Smooth muscle cell (in vitro differentiated cells): ENCODE measurements around the gene RAB4B. TPM values are rescaled to one million over a fixed set of nuclear protein-coding genes. Genes with fewer than 3 reads are reported as not detected.

Experiments
- DNase-seq: peaks from one replicate; lab custom pipeline; 2025; ENCODE audit not compliant: unreplicated experiment; lab: John Stamatoyannopoulos, UW
- H2AFZ ChIP-seq: fragments of 200-600 bp; sonication (generic); 2 replicates; pipeline ENCODE4 v1.6.0; 2016; ENCODE audit warnings: antibody characterized with exemption, low read depth, mild to moderate bottlenecking
- H3F3A ChIP-seq: fragments of 200-600 bp; sonication (generic); 2 replicates; pipeline ENCODE4 v1.6.0; 2017; ENCODE audit warnings: antibody characterized with exemption, low read depth
- H3K27ac ChIP-seq: fragments of 200-600 bp; sonication (generic); 2 replicates; pipeline ENCODE4 v1.5.1; 2016; ENCODE audit warnings: low read depth, mild to moderate bottlenecking
- H3K27me3 ChIP-seq: fragments of 200-600 bp; sonication (generic); 2 replicates; pipeline ENCODE4 v1.6.1; 2016; ENCODE audit warnings: low read depth, mild to moderate bottlenecking
- H3K36me3 ChIP-seq: fragments of 200-600 bp; sonication (generic); 2 replicates; pipeline ENCODE4 v1.5.1; 2016; ENCODE audit warnings: low read depth
- H3K4me1 ChIP-seq: fragments of 200-600 bp; sonication (generic); 2 replicates; pipeline ENCODE4 v1.5.1; 2016; ENCODE audit warnings: low read depth
- H3K4me2 ChIP-seq: fragments of 200-600 bp; sonication (generic); 2 replicates; pipeline ENCODE4 v1.6.0; 2016; ENCODE audit warnings: mild to moderate bottlenecking
- H3K4me3 ChIP-seq: fragments of 200-600 bp; sonication (generic); 2 replicates; pipeline ENCODE4 v1.5.1; 2016; ENCODE audit warnings: mild to moderate bottlenecking
- H3K79me2 ChIP-seq: fragments of 200-600 bp; sonication (generic); 2 replicates; pipeline ENCODE4 v1.6.0; 2016; ENCODE audit warnings: low read depth, mild to moderate bottlenecking
- H3K9ac ChIP-seq: fragments of 200-600 bp; sonication (generic); 2 replicates; pipeline ENCODE4 v1.6.0; 2016; ENCODE audit warnings: low read depth
- H3K9me3 ChIP-seq: fragments of 200-600 bp; sonication (generic); replicated peaks from 2 replicates; pipeline ENCODE4 v1.5.1; 2016; ENCODE audit warnings: low read depth
- H4K20me1 ChIP-seq: fragments of 200-600 bp; sonication (generic); 2 replicates; pipeline ENCODE4 v1.6.0; 2016; ENCODE audit warnings: low read depth
- CTCF ChIP-seq: fragments of 200-600 bp; sonication (generic); IDR thresholded peaks from 2 replicates; pipeline ENCODE4 v1.5.1; 2017; ENCODE audit warnings: borderline replicate concordance, mild to moderate bottlenecking, antibody characterized with exemption; ENCODE audit not compliant: insufficient read depth, poor library complexity, severe bottlenecking
- WGBS: methylation state at CpG from one replicate; pipeline ENCODE4 v1.1.7; 2016; ENCODE audit warnings: low lambda C conversion rate; 5-methylcytosine and 5-hydroxymethylcytosine counted together
- polyA plus RNA-seq: library from polyadenylated mRNA; unstranded; fragments of >200 nt; fragmentation: Nextera tagmentation; extraction: Ambion mirVana; gene quantifications from 2 replicates; pipeline ENCODE4 v1.2.1, GENCODE V29; 2016
- total RNA-seq: library from RNA; depleted of rRNA; stranded (reverse); fragments of >200 nt; gene quantifications from 2 replicates; pipeline ENCODE4 v1.2.3, GENCODE V29; 2014

RAB4B gene
- total and polyA plus RNA-seq, 2 experiments from 2014 or later = 10.6 to 39.5 TPM

DNA sequence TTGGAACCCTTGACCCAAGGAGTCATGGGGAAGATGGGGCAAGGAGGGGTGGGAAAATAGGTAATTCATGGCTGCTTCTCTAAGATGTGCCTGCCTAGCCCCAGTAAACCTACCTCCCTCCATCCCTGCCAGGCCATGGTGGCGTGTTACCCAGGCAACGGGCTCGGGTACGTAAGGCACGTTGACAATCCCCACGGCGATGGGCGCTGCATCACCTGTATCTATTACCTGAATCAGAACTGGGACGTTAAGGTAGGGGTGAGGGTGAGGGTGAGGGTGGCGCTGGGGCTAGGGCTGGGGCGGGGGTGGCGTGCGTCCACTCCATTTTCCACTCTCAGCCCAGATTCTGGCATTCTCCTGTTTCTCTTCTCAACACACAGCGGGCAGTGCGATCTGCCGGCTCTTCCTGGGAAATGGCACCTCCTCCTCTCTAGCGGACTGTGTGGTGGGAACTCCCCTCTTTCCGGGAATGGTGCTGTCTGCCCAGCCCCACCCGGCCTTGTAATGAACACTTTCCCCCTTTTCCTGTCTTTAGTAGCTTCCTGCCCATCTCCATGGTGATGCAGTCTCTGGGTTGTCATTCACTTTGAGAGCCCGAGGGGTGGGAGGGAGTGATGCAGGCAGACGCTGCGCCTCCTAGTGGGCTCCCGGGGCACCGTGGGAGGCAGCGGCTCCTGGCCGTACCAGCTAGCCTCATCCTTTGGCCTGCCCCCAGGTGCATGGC, 28.5 kb downstream of the RAB4B start:
- peaks cover 43% of the 10 kb centered on the region for H3K79me2 ChIP-seq
- peak; percentile 63 for DNase-seq
- WGBS = 29% methylated on average over 24 of the region's 26 CpGs
- no peak overlapping the region for H3K9ac ChIP-seq
- H2AFZ ChIP-seq = no peak overlapping the region
- H3K4me2 ChIP-seq = peak overlapping the region; percentile 50
- TF ChIP-seq CTCF = peak; percentile 88
- peak overlapping the region; percentile 31 for H3K27ac ChIP-seq
- peaks cover 16% of the 10 kb centered on the region for H3K4me1 ChIP-seq
- peaks cover 29% of the 10 kb centered on the region for H3F3A ChIP-seq
- H3K27me3 ChIP-seq = no peaks in the 10 kb centered on the region
- H4K20me1 ChIP-seq = peaks cover 82% of the 10 kb centered on the region
- H3K4me3 ChIP-seq = no peak overlapping the region
- H3K9me3 ChIP-seq = no peaks in the 10 kb centered on the region
- H3K36me3 ChIP-seq = no peaks in the 10 kb centered on the region

DNA sequence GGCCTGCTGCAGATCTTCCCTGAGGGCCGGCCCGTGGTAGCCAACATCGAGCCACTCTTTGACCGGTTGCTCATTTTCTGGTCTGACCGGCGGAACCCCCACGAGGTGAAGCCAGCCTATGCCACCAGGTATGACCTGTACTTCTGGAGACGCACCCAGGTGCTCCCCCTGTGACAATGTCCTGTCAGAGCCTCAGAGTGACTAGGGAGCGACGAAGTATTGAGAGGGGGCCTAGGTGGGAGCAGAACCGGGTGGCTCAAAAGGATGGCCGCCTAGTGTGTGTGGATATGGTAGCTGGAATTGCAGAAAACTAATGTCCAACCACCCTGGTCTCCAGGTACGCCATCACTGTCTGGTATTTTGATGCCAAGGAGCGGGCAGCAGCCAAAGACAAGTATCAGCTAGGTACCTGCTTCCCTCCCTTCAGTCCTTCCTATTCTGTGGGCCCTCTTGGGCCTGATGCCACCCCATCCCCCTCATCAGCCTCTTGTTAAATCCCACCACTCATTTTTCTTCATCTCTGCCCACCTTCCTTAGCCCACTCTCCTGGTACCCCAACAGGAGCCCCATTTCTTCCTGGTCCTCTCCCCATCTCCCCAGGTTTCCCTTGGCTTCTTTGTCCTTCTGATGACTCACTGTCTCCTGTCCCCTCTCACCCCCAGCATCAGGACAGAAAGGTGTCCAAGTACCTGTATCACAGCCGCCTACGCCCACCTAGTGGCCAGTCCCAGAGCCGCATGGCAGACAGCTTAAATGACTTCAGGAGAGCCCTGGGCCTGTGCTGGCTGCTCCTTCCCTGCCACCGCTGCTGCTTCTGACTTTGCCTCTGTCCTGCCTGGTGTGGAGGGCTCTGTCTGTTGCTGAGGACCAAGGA, 29.3 kb downstream of the RAB4B start:
- Histone ChIP-seq H3K79me2 (peaks cover 35% of the 10 kb centered on the region), H3K9ac (no peak overlapping the region), H3K27ac (peak overlapping the region; percentile 31), H3K36me3 (no peaks in the 10 kb centered on the region), H3K4me1 (peaks cover 22% of the 10 kb centered on the region), H4K20me1 (peaks cover 74% of the 10 kb centered on the region), H2AFZ (no peak overlapping the region), H3K4me2 (no peak overlapping the region), H3K9me3 (no peaks in the 10 kb centered on the region), H3F3A (peaks cover 29% of the 10 kb centered on the region), H3K27me3 (no peaks in the 10 kb centered on the region), H3K4me3 (no peak overlapping the region)
- peak; percentile 28 for TF ChIP-seq CTCF
- WGBS = 74% methylated on average over 18 of the region's 18 CpGs
- DNase-seq = no peak

GRCh38 chr19:40808021-40808325, 29.9 kb downstream of the RAB4B start:
- DNase-seq = no peak
- no peaks in the 10 kb centered on the region for H3K9me3 ChIP-seq
- no peak overlapping the region for H3K27ac ChIP-seq
- H3F3A ChIP-seq = peaks cover 29% of the 10 kb centered on the region
- no peaks in the 10 kb centered on the region for H3K27me3 ChIP-seq
- TF ChIP-seq CTCF = no peak
- H3K4me2 ChIP-seq = no peak overlapping the region
- peaks cover 22% of the 10 kb centered on the region for H3K4me1 ChIP-seq
- H3K36me3 ChIP-seq = no peaks in the 10 kb centered on the region
- peaks cover 29% of the 10 kb centered on the region for H3K79me2 ChIP-seq
- peaks cover 68% of the 10 kb centered on the region for H4K20me1 ChIP-seq
- H3K4me3 ChIP-seq = no peak overlapping the region
- H2AFZ ChIP-seq = no peak overlapping the region
- no peak overlapping the region for H3K9ac ChIP-seq
- 93% methylated on average over 2 of the region's 2 CpGs for WGBS
